Fibroblast of skin of left biceps (primary cell): ENCODE measurements around the gene RGS12.

Experiments used
- DNase-seq, 2 experiments: peaks; one replicate each; pipeline ENCODE4 v3.0.0-alpha.2; 2013; ENCODE audit warnings: low read depth in 2 of 2

RGS12 gene

GRCh38 chr4:3280466-3280865 lies 12.4 kb upstream of the RGS12 start:
- DNase-seq: no peak

DNA sequence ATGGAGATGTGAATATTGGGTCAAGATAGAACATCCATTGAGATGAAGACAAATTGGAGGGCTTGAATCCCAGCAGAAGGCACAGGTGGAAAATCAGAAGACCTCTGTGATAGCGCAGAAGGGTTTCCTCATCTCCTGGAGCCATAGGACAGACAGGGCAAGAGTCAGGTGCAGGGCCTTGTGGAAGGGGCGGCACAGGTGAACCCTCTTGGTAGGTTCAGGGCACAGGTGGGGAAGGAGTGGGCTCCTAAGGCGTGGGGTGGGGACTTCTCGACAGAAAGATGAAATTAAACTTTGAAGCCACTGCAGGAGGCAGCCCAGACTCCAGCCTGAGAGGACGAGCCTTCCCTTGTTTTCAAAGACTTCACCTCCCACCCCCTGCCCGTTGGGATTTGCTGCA lies 9.3 kb upstream of the RGS12 start:
- no peak for DNase-seq

DNA sequence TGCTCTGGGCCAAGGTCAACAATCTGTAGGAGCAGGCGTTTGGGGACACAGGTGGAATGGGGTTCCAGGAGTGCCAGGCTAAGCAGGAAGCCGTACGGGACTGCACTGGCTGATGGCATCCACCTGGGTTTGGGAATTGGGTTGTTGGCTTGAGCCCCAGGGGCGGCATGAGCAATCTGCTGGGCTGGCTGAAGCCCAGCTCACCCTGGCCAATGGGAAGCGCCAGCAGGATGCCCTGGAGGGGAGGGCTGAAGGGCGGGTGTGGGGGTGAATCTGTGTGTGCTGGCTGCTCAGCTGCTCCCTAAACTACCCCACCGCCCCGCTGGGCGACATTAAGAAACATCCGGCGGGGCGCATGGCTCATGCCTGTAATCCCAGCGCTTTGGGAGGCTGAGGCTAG lies 8.9 kb upstream of the RGS12 start:
- DNase-seq: no peak

DNA sequence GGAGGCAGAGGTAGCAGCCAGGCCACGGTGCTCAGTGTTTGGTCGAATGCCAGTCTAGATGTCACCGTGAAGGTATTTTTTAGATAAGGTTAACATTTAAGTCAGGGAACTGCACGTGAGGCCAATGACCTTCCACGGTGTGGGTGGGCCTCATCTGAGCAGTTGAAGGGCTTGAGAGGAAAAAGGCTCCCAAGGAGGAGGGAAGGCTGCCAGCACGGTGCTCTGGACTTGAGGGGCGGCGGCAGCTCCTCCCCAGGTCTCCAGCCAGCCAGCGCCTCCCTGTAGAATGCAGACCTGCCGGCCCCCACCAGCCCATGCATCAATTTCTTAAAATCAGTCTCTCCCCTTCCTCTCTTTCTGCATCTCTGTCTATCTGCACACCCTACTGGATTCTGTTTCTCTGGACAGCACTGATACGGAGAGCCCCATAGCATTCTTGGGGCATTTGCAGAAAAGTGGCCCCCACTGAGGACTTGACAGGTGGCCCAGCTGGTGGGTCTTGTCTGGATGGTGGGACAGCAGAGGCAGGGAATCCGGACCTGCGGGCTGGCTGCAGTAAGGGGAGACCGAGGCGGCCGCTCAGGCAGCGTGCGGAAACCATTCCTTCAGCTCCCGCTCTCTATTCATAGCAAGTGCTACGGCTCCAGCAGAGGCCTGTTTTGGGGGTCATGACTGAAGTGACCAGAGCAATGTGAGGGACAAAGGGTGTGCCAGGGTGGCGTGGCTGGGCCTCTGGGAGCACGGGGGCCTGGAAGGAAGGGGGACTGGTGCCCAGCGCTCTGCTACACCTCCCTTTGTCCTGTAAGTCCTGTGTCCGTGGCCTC lies 7.9 kb upstream of the RGS12 start:
- DNase-seq: no peak

GRCh38 chr4:3285558-3286334 lies 7.1 kb upstream of the RGS12 start:
- DNase-seq: no peak

DNA sequence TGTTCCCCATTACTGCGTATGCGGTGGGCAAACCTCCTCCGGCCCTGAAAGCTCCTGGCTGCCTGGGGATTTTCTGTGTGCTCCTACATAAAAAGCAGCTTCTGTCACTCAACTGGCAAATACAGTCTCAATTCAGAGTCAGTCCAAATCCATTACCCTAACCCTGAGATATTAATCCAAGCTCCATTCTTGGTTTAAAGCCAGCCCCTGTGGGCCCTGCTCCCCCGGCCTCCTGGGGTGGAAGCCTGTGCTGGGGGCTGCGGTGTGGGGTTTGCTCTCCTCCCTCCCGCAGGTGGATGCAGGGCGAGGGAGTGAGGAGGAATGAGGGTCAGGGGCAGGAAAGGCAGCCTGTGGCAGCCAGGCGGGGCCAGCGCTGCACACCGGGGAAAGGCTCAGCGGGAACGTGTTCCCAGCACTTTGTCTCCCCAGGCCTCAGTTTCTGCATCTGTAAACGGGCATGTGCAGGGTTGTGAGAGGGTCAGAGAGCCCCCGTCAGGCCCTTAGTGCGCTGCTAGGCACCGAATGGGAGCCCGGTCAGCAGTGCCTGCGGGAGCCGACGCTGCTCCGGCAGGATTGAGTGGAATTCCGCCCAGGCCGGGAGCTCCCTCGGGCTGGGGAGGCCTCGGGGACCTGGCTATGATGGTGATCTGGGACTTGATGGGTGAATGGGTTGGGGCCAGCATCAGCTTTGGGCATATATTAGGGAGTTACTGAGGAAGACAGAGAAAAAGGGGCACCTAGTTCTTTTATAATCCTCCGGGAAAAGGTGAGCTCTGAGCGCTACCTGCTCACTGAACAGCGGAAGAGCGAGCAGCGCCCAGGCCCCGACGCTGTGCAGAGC lies 6.3 kb upstream of the RGS12 start:
- DNase-seq: no peak

GRCh38 chr4:3287271-3287971 lies 5.4 kb upstream of the RGS12 start:
- DNase-seq: no peak

DNA sequence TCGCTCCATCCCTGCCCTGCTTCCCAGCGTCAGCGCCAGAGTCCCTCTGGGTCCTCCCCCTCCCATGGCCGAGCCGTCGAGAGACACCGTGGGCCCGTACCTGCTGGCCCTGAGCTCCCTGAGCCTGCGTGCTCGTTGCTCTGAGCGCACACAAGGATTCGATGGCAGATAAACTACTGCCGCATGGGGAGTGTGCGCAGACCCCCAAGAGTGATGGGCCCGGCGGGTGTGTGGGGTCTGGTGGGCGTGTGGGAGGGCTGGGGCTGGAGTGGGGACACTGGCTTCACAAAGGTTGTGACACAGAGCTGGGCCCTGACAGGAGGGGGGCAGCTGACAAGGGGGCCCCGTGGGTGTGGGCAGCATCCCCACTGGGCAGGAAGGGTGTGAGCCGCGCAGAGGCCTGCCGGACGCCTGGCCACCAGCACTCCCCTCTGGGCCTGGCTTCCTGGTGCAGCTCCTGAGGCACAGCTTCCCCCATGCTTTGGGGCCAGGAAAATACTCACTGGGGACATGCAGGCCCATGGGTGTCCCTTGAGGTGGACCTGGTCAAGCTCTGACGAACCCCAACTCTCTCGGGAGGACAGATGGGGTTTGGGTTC lies 4.8 kb upstream of the RGS12 start:
- DNase-seq: no peak

GRCh38 chr4:3288571-3289094 lies 4.2 kb upstream of the RGS12 start:
- no peak for DNase-seq

GRCh38 chr4:3290476-3290875 lies 2.3 kb upstream of the RGS12 start:
- no peak for DNase-seq

GRCh38 chr4:3290889-3291321 lies 1.9 kb upstream of the RGS12 start:
- no peak for DNase-seq

DNA sequence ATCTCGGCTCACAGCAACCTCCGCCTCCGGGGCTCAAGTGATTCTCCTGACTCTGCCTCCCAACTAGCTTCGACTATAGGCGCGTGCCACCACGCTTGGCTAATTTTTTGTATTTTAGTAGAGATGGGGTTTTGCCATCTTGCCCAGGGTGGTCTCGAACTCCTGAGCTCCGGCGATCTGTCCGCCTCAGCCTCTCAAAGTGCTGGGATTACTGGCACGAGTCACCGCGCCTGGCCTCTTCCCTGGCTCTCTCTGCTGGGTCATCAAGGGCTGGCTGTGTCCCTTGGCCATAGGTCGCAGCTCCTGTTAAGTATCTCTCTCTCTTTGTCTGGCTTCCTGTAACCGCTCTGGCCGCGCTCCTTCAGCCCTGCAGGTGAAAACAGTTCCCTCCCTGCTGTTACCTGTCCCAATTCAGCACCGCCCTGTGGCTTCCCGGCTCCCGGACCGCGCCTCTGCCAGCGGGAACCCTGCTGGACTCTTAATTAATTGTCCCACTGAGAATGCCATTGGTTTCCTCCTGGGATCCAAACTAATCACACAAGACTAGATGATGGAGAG lies 1.3 kb upstream of the RGS12 start:
- no peak for DNase-seq

DNA sequence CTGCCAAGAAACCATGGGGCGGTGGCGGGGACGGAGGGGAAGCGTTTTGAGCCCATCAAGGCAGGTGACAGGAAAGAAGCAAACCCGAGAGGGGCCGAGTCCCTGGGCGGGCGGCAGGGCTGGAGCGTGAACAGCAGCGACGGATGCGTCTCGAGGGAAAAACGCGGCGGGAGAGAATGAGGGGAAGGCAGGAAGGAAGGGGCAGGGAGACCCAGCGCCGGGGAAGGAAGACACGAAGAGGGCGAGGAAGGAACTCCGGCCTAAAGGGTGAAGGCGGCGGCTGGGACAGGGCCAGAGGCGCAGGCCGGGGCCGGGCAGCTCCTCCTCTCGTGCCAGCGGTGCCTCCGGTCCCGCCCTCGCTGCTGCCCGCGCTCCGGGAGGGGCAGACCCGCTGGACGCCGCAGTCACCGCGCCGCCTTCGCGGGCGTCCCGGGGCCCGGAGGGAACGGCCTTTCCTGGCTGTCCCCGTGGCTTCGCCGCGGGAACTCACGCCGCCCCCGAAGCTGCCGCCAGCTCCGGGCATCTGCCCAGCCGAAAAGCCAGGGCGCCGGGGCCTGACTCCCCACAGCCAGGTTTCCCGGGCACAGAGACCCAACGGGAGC lies 751 bp upstream of the RGS12 start:
- DNase-seq: no peak

- no peak for DNase-seq
Observed at GRCh38 chr4:3293401-3294391, 875 bp downstream of the RGS12 start.

DNA sequence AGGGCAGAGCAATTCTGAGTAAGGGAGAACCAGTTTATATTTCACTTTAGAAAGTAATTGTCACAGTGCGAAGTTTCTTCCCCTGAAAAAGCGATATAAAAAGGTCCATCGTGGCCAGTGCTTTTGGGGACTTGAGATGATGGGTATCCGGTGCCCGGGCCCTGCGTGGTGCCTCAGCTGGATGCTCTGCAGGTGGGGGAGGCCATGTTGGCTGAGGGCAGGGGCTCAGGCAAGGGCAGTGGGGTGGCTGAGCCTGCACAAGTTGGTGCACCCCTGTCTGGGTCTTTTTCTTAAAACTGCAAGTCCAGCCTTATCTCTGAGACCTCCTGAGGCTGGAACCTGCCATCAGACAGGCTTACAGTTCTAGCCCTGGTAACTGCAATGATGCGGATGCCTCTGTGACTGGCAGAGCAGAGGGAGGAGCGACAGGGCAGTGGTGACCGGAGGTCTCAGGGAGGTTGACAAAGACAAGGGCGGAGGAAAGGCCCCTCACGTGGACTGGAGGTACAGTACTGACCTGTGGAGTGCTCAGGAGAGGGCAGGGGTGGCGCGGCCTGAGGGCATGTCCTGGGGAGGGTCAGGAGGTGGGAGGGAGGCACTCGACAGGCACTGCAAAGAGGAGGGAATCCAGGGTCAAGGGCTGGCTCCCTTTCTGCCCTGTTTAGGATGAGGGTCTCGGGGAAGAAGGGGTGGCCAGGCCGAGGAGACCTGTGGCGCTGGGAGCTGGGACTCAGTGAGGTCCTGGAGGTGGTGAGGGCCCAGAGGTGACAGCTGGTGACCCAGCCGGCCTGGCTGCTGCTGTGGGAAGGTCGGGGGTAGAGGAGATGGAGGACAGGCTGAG lies 1.8 kb downstream of the RGS12 start:
- no peak for DNase-seq

GRCh38 chr4:3295837-3296624 lies 3.2 kb downstream of the RGS12 start:
- no peak for DNase-seq

GRCh38 chr4:3296651-3297050 lies 3.8 kb downstream of the RGS12 start:
- DNase-seq: no peak
